IMR-90 (cell line): ENCODE results near the gene SLC15A1.

Experiments
- RAD21 ChIP-seq: IDR thresholded peaks from 2 replicates; pipeline ENCODE4 v1.6.1; 2012; ENCODE audit warnings: low read length, improper control_type of control experiment
- SMC3 ChIP-seq: fragments of 150-350 bp; IDR thresholded peaks from 2 replicates; pipeline ENCODE4 v1.6.1; 2016; ENCODE audit warnings: low read depth, mild to moderate bottlenecking, antibody characterized with exemption, low read length, moderate library complexity
- TF ChIP-seq, protein P1 (sequence below): conservative IDR thresholded peaks from 2 replicates; pipeline ENCODE4 v1.5.1; 2012; ENCODE audit warnings: mild to moderate bottlenecking, low read depth, low read length, improper control_type of control experiment

DNA sequence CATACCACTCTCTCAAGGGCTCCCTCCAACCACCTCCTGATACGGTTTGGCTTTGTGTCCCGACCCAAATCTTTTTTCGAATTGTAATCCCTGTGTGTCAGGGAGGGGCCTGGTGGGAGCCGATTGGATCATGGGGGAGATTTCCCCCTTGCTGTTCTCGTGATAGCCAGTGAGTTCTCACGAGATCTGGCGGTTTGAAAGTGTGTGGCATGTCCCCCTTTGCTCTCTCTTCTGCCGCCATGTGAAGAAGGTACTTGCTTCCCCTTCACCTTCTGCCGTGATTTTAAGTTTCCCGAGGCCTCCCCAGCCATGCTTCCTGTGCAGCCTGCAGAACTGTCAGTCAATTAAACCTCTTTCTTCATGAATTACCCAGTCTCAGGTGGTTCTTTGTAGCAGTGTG lies 34.7 kb upstream of the SLC15A1 start:
- TF ChIP-seq, protein P1, sequence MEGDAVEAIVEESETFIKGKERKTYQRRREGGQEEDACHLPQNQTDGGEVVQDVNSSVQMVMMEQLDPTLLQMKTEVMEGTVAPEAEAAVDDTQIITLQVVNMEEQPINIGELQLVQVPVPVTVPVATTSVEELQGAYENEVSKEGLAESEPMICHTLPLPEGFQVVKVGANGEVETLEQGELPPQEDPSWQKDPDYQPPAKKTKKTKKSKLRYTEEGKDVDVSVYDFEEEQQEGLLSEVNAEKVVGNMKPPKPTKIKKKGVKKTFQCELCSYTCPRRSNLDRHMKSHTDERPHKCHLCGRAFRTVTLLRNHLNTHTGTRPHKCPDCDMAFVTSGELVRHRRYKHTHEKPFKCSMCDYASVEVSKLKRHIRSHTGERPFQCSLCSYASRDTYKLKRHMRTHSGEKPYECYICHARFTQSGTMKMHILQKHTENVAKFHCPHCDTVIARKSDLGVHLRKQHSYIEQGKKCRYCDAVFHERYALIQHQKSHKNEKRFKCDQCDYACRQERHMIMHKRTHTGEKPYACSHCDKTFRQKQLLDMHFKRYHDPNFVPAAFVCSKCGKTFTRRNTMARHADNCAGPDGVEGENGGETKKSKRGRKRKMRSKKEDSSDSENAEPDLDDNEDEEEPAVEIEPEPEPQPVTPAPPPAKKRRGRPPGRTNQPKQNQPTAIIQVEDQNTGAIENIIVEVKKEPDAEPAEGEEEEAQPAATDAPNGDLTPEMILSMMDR, result no peak
- TF ChIP-seq SMC3 (no peak), RAD21 (no peak)
